Measurements from ENCODE around the gene CPVL.

The CPVL gene

GRCh38 chr7:29090151-29090805 lies 56.1 kb downstream of the CPVL start:
- no peak for DNase-seq

DNA sequence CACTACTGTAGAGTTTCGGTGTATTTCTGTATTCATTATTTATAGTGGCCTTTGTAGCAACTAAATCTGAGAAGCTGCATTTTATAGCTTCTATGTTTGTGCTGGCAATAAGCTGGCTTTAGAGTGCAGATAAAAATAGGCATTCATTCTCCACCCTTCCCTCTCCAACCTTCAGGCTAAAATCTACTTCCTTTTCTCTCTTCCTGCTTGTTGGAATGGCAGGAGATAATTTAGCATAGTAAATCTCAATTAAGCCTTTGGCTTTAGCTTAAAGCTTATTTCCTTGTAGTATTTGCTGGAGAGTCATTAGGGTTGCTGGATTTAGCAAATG lies 58.5 kb downstream of the CPVL start:
- DNase-seq, result peak; percentile 21

DNA sequence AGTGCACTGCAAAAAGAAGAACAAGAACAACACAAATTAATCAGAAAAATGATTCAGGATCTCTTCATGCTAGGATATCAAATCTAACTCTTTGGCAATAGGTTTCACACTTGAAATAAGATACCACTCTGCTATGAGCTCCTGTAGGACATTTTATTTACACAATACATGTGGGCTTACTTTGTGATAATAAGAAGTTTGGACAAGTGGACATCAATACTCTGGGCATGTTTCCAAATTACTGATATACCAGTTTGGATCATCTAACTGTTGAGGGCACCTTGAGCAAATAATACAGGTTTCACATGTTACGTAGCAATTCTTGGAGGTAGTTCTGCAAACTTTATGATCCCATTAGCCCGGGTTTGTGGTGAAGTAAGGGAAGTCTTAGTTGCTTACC lies 59.8 kb downstream of the CPVL start:
- DNase-seq, result peak; percentile 96

DNA sequence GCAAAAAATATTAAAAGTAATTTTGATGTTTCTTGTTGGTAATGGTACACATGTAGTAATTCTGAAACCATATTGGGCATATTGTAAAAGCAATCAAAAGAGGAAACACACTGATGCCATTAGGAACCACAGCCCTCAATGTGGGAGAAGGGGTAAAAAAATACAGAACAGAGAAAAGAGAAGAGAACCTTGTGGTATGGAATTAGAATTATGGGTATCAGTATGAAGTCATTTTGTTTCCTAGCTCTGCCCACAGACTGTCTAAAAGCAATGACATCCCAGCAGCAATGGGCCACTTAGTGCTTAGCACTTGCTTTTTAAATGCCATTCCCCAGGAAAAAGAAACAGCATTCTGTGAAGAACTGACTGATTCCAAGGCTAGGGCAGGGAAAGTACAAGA lies 61.5 kb downstream of the CPVL start:
- DNase-seq, result no peak

- DNase-seq, result no peak
Observed at GRCh38 chr7:29080803-29081202, 65.5 kb downstream of the CPVL start.

DNA sequence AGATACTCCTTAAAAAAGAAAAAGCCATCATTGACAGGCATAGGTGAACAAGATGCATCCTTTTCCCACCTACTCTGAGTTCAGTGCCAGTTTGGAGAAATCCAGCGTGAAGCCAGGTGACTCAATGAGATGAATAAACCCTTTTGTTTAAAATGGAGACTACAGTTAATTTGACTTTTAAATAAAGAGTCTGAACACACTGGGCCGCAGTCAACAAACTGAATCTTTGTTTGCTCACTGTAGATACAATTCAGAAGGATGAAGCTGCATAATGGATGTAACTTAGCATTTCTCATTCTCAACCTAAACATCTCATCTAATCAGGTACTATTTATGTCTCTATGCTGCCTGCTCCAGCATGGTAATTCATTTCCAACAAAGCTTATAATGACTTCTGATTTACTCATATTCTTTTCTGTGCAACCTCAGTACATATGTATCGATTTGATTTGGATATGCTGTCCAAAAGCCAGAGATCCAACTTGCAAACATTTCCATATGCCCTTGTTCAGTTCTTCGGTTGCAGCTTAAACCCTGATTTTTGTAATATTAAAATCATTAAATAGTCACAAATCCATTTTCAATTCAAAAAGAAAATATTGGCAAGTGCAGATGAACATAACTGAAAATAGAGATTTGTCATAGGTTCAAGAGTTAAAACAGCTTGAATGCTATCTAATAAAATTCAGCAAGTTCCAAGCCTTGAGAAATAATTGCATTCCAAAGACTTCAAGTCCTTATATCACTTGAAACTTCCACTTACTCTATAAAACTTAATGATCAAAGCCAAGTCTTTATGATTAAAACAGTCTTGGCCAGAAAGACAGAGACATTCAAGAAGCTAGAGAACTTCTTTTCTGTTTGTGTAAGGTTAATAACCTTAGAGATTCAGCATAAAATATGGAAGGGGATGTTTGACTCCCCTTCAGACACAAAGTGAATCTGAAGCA lies 67.8 kb downstream of the CPVL start:
- no peak for DNase-seq

- no peak for DNase-seq
Observed at GRCh38 chr7:29077854-29078253, 68.5 kb downstream of the CPVL start.

DNA sequence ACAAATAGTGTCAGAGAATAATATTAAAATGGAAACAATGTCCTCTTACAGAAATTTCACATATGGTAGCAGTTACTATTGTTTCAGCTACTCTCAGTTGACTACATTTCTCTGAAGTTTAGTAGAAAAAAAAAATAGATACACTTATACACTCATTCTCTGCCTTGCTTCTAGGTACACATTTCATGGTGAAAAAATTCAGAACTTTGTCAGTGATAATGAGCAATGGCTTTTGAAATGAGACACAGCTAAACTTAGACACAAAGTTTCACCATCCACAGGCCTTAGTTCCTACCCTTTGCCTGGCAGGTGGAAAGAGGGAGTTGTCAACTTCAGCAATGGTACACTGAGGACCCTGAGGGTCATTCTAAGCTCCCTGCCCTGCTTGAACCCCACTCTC lies 69.2 kb downstream of the CPVL start:
- DNase-seq, result no peak

GRCh38 chr7:29076631-29077030 lies 69.7 kb downstream of the CPVL start:
- no peak for DNase-seq

GRCh38 chr7:29075606-29076005 lies 70.7 kb downstream of the CPVL start:
- no peak for DNase-seq

GRCh38 chr7:29071203-29071874 lies 75.0 kb downstream of the CPVL start:
- DNase-seq, result no peak

DNA sequence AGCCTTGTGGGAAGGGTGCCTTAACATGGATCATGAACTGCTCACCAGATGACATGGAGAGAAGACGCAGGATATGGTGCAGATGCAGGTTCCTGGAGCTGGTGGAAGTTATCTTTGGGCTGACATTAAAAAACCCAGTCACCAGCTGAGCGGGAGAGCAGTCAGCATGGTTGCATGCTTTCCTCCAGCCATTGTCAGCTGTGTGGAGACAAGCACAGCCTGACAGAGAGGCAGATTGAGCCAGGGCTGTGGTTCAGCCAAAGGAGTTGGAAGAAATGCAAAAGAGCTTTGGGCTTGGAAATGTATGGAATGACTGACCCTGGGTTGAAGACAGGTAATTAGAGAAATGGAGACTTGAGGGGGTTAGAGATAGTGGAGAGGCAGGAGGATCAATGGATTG lies 79.7 kb downstream of the CPVL start:
- no peak for DNase-seq

DNA sequence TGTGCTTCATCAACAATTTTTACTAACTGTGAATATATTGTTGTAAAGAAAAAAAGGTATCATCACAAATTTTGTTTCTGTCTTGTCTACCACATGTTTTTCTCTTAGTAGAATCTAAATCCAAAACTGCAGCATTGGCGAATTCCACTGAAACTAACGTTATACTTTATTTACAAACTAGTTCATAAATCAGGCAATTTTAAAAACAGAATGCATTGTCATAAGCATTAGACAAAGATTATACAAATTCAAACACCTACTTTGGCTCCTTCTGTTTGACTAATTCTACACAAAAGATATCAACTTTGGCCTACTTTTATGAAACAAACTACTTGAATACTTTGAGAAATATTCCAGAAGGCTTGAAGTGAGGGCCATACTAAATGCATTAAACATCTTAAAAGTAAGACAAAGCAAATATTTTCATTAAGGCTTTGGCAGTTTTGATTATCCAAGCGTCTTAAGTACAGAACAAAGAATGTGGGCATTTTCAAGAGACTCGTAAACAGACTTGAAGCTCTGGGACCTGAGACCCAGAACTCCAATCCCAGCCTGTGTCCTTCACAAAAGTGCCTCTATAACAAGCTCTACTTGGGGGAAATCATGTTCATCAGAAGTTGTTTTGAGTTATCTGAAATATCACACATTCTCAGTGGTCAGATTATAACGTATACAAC lies 81.0 kb downstream of the CPVL start:
- DNase-seq, result no peak

- no peak for DNase-seq
Observed at GRCh38 chr7:29063872-29064271, 82.5 kb downstream of the CPVL start.

GRCh38 chr7:29063236-29063635 lies 83.1 kb downstream of the CPVL start:
- DNase-seq, result no peak

DNA sequence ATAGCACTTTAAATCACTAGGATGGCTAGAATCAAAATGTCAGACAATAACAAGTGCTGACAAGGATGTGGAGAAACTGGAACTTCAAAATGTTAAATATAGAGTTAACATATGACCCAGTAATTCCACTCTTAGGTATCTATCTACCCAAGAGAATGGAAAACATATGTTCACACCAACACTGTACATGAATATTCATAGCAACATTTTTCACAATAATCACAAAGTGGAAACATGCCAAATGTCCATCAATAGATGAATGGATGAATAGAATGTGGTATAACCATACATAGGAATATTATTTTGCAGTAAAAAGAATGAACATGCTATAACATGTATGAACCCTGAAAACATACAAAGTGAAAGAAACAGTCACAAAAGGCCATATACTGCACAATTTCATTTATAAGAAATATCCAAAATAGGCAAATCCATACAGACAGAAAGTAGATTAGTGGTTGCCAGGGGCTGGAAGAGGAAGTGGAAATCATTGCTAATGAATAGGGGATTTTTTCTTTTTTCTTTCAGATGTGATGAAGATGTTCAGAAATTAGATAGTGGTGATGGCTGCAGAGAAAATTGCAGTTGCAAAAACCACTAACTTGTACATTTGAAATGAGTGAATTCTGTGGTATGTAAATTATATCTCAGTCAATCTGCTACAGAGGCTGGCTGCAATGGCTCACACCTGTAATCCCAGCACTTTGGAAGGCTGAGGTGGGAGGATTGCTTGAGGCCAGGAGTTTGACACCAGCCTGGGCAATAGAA lies 93.0 kb downstream of the CPVL start:
- no peak for DNase-seq

DNA sequence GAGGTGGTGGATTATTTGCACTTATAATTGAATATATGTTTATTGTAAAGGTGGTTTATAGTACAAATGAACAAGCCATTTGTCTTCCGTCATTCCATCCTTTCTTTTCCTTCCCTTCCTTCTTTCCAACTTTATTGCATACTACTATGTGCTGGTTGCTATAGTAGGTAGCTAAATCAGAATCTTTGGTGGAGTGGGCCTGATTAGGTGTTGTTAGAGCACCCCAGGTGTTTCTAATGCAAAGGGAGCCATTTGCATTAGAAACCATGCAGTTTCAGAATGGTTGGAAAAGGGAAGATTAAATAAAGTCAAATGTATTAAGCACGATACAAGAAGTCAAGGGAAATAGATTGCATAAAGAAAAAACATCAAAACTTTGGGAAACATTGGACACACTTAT lies 99.4 kb downstream of the CPVL start:
- no peak for DNase-seq

GRCh38 chr7:29045258-29046086 lies 100.9 kb downstream of the CPVL start:
- no peak for DNase-seq

DNA sequence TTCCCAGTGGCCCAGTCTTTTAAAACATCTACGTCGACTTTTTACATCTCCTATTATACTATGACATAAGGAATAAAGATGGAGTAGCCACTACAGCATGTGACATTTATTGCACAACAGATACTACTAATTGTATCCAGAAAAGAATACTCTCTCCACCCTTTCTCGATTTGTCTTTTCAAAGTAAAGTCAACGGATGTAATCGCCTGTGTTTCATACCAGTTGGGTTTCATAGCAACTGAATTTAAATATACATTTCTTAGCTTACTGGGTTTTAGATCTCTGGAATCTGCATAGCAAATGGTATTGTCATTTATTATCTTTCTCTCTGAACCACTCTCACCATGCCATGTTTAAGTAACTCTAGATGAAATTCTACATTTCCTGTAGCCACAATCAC lies 101.8 kb downstream of the CPVL start:
- no peak for DNase-seq

DNA sequence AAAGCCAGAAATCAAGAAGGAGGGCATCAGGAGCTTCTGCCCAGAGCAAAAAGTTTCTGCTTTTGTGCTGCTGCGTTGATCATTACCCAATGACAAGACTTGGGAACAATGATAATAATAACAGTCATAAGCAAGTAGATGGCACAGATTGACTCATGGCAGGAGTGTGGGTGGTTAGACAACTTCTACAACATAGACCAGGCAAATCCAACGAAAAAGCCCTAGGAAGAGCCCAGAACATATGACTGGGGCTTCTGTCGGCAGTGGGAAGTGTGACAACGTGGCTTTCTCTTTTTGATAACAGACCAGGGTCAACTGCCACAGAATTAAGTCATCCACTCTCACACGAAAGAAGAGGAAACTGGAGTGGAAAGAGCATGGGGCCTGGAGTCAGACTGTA lies 102.8 kb downstream of the CPVL start:
- DNase-seq, result no peak

- no peak for DNase-seq
Observed at GRCh38 chr7:29042824-29043231, 103.5 kb downstream of the CPVL start.

- DNase-seq, result no peak
Observed at GRCh38 chr7:29041991-29042390, 104.3 kb downstream of the CPVL start.
